ENCODE results near the gene PLCL2. TPM values are rescaled to one million over a fixed set of nuclear protein-coding genes. Genes with fewer than 3 reads are reported as not detected.

PLCL2 gene
- total RNA-seq, 4 donors from 2014 or later: 18.1 to 31.3 (median 27.7) TPM

DNA sequence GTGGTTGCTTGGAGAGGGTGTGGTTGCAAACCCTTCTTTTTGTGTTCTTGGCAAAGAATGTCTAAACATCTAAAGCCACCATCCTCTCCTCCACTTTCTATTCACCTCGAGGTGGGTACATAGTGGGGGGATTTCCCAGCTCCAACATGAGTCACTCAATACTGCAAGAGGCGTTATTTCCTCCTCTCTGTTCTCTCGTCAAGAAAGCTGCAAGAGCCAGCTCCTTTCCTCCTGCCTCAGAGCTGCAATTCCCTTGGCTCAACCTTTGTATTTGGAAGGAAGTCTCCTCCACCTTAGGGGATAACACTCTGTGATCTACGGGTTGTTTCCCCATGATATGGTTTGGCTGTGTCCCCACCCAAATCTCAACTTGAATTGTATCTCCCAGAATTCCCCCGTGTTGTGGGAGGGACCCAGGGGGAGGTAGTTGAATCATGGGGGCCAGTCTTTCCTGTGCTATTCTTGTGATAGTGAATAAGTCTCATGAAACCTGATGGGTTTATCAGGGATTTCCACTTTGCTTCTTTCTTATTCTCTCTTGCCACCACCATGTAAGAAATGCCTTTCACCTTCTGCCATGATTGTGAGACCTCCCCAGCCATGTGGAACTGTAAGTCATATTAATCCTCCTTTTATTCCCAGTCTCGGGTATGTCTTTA lies 138.4 kb downstream of the PLCL2 start:
- no peak for TF ChIP-seq CTCF (IDR thresholded peaks at IDR 0.05; ENCODE audit: low read depth)

GRCh38 chr3:17025594-17026139 lies 140.9 kb downstream of the PLCL2 start:
- no peak for TF ChIP-seq CTCF (IDR thresholded peaks at IDR 0.05; ENCODE audit: low read depth)

- no peak for TF ChIP-seq CTCF (IDR thresholded peaks at IDR 0.05; ENCODE audit: low read depth)
Measured at GRCh38 chr3:17027318-17027717, 142.6 kb downstream of the PLCL2 start.

GRCh38 chr3:17028363-17028762 lies 143.6 kb downstream of the PLCL2 start:
- no peak for TF ChIP-seq CTCF (IDR thresholded peaks at IDR 0.05; ENCODE audit: low read depth)

DNA sequence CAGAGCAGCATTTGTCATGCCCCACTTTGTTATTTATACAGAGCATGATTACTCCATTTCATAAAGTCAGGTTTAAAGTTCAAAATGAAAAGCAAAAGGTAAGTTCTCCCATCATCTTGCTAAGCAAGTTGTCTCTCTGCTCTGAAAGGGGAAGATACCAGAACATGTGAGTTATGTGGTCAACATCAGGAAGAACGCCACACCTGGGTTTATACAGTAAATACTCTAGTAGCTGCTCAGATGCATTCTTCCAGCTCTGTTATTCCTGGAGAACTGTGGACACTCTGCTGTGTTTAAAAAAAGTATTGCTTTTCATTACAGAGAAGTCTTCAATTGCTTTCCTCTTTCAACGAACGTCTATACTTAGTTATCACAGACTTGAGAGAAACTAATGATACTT lies 145.7 kb downstream of the PLCL2 start:
- no peak for TF ChIP-seq CTCF (IDR thresholded peaks at IDR 0.05; ENCODE audit: low read depth)

DNA sequence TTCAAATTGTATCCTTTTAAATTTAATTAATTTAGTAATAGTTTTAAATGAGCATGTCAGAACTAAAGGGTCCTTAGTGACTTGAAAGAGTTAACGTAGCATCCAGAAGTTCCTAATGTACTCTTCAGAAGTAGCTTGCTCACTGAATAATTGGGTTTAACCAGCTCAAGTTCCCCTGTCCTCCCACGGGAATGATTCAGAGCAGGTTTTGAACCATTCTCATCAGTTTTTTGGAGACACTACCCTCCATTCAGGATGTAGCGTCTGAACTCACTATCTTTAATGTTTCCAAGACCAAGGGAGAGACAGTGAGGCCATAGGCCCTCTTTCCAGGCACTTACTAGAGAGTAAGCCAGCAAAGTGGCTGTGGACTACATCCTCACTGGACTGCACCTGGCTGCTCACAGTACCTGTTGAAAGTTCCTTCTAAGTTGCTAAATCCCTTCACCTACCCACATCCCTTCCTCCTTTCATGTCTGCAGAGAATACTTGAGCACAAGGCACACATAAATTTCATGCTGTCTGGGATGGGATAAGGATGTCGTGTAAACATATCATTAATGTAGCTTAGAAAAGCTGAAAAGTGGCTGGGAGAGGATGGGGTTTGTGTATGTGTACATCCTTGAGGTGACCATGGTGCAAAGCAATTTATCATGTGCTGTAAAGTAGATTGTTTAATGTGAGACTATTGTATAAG lies 146.3 kb downstream of the PLCL2 start:
- no peak for TF ChIP-seq CTCF (IDR thresholded peaks at IDR 0.05; ENCODE audit: low read depth)

DNA sequence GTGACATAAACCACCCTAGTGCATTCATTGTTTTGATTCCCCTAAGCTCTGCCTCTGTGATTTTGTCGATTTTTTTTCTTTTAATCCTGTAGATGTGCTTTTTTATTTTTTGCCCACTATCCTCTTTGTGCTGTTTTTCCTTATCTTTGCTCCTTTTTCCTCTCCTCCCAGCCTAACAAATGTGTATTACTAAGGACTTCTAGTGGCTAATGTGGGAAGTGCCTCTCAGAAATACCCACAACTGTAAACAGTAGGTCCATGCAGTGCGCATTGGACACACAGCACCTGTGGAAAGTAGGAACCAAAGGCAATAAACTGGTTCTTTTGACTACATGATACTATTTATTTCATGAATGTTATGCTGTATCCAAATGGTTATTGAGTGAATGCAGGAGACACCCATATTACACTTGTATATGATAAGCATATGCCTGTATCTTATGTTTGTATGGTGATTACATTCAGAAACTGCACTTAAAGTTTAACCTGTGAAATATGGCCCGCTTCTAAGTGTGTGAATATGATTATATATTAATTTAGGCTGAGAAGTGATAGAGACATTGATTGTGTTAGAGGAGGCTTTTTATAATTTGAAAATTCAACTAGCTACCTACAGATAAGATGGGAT lies 147.8 kb downstream of the PLCL2 start:
- no peak for TF ChIP-seq CTCF (IDR thresholded peaks at IDR 0.05; ENCODE audit: low read depth)

Data from subcutaneous adipose tissue (tissue), 4 donors.